CD4-positive, alpha-beta T cell treated with Interleukin-6 for 4 hours (primary cell): ENCODE measurements around the gene CATSPERZ.
"Not testable (repeated sequence)": the region's sequence is repeated elsewhere in the genome, so short reads cannot be mapped to it uniquely, and the experiment has no call there.

Experiments used
- DNase-seq: peaks from one replicate; pipeline ENCODE4 v3.0.0-alpha.2; 2020; ENCODE audit warnings: mixed read lengths

The CATSPERZ gene

GRCh38 chr11:64321026-64321425 lies 20.9 kb downstream of the CATSPERZ start:
- no peak for DNase-seq

DNA sequence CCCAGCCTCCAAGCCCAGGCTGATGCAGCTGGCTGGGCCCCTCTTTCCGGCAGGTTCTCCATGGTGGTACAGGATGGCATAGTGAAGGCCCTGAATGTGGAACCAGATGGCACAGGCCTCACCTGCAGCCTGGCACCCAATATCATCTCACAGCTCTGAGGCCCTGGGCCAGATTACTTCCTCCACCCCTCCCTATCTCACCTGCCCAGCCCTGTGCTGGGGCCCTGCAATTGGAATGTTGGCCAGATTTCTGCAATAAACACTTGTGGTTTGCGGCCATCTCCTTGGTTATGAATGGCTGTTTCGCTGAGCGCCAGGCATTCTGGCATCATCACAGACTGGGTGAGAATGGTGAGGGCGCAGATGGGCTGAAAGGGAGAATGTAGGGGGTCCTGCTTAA lies 21.4 kb downstream of the CATSPERZ start:
- no peak for DNase-seq

DNA sequence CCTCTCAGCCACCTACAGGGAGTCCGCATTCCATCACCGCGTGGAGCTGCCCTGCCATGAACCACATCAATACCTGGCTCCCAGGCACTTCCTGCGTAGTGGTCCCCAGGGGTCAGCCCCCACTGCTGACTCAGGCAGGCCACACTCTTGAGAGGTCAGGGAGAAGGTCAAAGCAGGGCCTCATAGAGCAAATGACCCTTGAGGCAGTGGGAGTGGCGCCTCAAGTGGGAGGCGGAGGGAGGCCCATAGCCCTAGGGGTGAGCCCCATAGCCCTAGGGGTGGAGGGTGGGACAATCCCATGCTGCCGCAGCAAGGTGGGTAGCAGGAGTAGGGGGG lies 22.7 kb downstream of the CATSPERZ start:
- no peak for DNase-seq

- no peak for DNase-seq
Measured at GRCh38 chr11:64323373-64323772, 23.2 kb downstream of the CATSPERZ start.

DNA sequence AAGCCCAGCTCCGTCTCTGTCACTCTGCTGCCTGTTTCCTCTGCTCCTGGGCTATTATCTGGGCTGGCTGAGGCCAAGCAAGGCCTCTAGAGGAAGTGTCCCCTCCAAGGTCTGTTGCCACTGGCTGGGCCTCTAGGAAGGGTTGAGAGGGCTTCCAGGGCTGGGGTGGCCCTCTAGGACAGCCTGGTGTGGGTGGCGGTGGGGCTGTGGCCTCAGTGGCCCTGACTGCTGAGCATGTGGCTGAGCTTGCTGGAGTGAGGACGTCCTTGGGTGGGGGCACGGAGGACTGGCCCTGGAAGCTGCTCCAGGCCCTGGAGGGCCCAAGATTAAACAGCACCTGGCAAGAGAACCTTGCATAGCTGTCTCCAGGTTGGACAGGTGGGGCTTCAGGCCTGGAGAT lies 23.8 kb downstream of the CATSPERZ start:
- DNase-seq: not testable (repeated sequence)

DNA sequence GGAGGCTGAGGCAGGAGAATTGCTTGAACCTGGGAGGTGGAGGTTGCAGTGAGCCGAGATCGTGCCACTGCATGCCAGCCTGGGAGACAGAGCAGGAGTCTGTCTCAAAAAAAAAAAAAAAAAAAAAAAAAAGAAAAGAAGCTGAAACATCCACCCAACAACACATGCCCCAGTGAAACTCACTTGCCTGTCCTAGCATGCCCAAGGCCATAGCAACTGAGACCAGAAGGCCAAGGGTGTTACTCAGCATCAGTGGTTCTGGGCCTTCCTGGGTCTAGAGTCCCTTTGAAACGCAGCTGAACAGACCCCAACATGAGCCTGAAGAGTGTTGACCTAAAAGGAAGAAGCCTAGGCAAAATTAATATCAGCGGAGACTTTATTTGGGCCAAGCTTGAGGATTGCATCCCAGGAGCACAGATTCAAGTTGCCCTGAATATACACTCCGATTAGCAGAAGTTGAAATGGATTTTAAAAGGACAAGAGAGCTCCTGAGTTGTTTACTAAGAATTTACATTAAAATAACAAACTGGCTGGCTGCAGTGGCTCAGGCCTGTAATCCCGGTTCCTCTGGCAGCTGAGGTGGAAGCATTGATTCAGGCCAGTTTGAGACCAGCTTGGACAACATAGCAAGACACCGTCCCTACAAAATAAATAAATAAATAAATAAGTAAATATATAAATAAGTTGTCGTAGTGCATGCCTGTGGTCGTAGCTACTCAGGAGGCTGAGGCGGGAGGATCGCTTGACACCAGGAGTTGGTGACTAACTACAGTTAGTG lies 24.7 kb downstream of the CATSPERZ start:
- no peak for DNase-seq

DNA sequence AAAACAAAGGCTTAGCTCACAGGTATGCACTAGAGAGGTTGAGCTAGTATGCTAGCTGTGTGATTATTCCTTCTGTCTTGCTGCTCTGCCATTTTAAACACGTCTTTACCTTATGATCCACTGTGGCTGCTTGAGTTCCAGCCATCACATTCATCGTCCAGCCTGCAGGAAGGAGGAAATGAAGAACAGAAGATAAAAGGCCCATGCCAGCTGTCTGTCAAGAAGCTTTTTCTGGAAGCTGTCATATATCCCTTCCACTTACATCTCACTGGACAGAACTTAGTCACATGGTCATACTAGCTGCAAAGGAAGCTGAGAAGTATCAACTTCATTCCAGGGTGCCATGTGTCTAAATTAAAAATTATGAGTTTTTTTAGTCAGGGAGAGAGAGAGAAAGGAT lies 27.2 kb downstream of the CATSPERZ start:
- no peak for DNase-seq

- DNase-seq: no peak
Measured at GRCh38 chr11:64327993-64328392, 27.8 kb downstream of the CATSPERZ start.

- no peak for DNase-seq
Measured at GRCh38 chr11:64330888-64331287, 30.7 kb downstream of the CATSPERZ start.

DNA sequence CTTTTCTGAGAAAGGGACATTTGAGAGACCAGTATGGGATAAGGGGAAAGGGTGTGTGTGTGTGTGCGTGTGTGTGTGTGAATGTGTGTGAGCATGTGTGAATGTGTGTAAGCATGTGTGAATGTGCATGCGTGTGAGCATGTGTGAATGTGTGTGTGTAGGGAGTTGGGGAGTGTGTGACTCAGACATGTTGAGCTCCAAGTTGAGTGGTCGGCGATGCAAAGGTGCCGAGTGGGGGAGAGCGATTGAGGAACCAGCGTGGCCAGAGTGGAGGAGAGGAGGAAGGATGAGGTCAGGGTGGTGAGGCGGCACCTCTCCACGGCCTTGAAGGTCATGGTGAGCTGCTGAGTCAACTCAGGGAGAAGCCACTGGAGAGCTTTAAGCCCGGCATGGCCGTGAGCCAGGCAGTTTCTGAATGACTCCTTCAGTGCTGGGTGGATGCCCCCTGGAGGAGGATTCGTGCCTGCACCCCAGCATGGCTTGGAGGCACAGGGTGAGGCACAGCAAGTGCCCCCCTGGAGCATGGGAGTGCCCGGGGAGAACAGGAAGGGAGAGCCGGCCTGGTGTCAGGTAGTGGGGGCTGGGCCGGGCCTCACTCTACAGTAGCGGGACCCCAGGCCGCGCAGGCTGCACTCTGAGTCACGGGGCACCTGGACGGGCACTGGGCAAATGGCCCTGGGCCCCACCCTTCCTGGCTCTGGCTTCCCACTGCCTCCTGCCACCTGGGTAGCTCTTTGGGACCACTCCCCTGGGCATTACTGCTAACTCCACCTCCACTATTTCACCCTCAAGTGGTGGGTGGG lies 31.6 kb downstream of the CATSPERZ start:
- DNase-seq: peak; percentile 75

- DNase-seq: no peak
Measured at GRCh38 chr11:64333556-64333955, 33.4 kb downstream of the CATSPERZ start.

GRCh38 chr11:64334764-64335735 lies 34.9 kb downstream of the CATSPERZ start:
- no peak for DNase-seq

GRCh38 chr11:64337538-64338249 lies 37.5 kb downstream of the CATSPERZ start:
- no peak for DNase-seq

GRCh38 chr11:64338716-64339115 lies 38.6 kb downstream of the CATSPERZ start:
- no peak for DNase-seq

- no peak for DNase-seq
Measured at GRCh38 chr11:64339286-64339685, 39.1 kb downstream of the CATSPERZ start.

DNA sequence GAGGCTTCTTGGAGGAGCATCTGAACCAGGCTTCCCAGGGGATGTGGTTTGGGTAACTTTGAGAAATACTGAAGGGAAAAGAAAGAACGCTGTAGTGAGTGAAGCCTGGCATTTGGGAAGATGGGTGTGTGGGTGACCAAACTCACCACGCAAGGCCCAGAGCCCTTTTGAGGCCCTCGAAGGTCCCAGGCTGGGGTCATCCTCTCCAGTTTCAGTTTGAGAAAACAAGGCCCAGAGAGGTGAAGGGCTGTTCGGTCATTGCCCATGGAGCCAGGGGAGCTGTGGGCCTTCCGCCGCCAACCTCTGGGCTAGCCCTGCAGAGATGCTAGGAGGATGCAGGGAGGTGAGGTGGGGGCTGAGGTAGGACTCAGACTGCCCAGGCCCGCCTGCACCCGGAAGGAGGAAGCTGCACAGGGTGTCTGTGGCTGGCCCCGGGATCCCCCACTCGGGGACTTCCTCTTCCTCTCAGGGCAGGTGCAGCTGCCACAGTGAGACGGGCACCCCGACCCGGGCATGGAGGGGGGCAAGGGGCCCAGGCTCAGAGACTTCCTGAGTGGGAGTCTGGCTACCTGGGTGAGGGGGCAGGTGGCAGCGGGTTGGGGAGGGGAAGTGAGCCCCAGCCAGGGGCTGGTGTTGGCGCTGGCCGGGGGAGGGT lies 39.7 kb downstream of the CATSPERZ start, which contains the start of gene CCDC88B:
TSS of gene CCDC88B (plus strand) at position 451 of the 655 bp plus-strand sequence. CDS start at position 514, 63 bp downstream.
- DNase-seq: peak; percentile 92

- peak; percentile 75 for DNase-seq
Measured at GRCh38 chr11:64340671-64341335, 40.6 kb downstream of the CATSPERZ start.

GRCh38 chr11:64341429-64341828 lies 41.3 kb downstream of the CATSPERZ start:
- no peak for DNase-seq

DNA sequence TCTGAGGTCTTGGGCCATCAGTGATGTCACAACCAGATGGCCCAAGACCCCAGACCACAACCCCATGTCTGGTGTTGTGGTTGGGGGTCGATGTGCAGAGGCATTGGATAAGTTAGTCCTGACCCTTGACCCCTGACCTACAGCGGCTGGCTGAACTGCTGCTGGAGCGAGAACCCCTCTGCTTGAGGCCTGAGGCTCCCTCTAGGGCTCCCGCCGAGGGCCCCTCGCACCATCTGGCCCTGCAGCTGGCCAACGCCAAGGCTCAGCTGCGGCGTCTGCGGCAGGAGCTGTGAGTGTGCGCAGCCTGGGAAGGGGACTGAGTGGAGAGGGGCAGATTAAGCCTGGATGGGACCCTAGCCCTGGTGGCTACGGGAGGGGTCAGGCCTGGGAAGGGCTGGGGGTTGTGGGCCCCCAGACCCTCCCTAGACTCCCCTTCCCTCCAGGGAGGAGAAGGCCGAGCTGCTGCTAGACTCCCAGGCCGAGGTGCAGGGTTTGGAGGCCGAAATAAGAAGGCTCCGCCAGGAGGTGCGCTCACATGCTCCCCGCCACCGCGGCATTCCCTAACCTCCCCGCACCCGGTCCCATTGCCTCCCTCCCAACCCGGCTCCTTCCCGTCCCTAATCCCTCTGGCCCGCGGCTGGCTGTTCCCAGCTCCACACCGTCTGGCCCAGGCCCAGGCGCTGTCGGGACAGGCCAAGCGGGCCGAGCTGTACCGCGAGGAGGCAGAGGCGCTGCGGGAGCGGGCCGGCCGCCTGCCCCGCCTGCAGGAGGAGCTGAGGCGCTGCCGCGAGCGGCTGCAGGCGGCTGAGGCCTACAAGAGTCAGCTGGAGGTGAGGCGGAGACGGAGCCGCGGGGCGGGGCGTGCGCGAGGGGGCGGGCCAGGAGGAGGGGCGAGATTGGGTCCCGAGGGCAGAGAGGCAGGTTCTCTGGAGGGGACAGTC lies 42.0 kb downstream of the CATSPERZ start:
- DNase-seq: peak; percentile 88
